HG03039 (cell line): ENCODE measurements around the gene BCAR1.

Experiments
- ATAC-seq: cut with Tn5 transposase; IDR thresholded peaks from one replicate; pipeline ENCODE4 v1.9.1; 2021; ENCODE audit warnings: mild to moderate bottlenecking, moderate library complexity; ENCODE audit not compliant: unreplicated experiment

Gene BCAR1

DNA sequence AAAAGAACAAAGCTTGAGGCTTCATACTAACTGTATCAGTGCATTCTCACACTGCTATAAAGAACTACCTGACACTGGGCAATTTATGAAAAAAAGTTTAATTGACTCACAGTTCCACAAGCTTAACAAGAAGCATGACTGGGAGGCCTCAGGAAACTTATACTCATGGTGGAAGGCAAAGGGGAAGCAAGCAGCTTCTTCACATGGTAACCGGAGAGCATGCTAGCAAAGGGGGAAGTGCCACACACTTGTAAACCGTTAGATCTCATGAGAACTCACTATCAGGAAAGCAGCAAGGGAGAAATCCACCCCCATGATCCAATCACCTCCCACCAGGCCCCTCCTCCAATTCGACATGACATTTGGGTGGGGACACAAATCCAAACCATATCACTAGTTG is 69.8 kb downstream of the BCAR1 start:
- no peak for ATAC-seq

DNA sequence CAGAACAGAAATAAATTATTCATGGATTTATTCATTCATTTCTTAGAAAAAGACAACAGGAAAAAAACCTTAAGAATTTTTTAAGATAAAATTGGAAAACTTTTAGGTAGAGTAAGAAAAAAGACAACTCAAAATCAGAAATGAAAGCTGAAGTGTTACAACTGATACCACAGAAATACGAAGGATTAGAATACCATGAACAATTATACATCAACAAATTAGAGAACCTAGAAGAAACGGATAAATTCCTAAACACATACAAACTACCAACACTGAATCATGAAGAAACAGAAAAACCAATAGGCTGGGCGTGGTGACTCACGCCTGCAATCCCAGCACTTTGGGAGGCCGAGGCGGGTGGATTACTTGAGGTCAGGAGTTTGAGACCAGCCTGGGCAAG is 72.2 kb downstream of the BCAR1 start:
- ATAC-seq, result no peak
